ENCODE measurements around the gene BCAT1. TPM values are rescaled to one million over a fixed set of nuclear protein-coding genes. Genes with fewer than 3 reads are reported as not detected.
"Not testable (repeated sequence)": the region's sequence is repeated elsewhere in the genome, so short reads cannot be mapped to it uniquely, and the experiment has no call there.

The BCAT1 gene
- total RNA-seq, 2 donors from 2014 or later: 45.0 to 141 TPM

DNA sequence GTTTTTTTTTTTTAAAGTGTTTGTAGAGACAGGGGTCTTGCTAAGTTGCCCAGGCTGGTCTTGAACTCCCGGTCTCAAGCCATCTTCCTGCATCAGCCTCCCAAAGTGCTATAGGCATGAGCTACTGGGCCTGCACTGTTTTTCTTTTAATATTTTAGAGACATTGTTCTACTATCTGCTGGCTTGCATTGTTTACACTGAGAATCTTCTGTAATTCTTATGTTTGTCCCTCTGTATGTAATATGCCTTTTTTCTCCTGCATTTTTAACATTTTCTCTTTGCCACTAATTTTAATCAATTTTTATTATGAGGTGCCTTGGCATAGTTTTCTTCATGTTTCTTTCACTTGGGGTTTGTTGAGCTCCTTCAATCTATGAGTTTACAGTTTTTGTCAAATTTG lies 15.4 kb upstream of the BCAT1 start:
- H3K4me3 ChIP-seq (ENCODE audit: low read length): peak overlapping the region; percentile 63
- 0% methylated on average over 1 of the region's 1 CpG; no CpG with 5 or more reads in 1 of the 2 experiments for WGBS, 2 experiments (ENCODE audit: insufficient coverage in 1 of 2, insufficient read length in 1 of 2)
- peaks cover 55% of the 10 kb centered on the region for H3K9me3 ChIP-seq (ENCODE audit: control insufficient read depth, low read length)
- H3K9ac ChIP-seq (ENCODE audit: extremely low read depth, low read length, poor library complexity, severe bottlenecking): peak overlapping the region; percentile 54
- H3K4me1 ChIP-seq (ENCODE audit: control insufficient read depth, insufficient read depth, low read length): peaks cover 3% of the 10 kb centered on the region
- peaks cover 26% of the 10 kb centered on the region for H3K4me1 Mint-ChIP-seq
- TF ChIP-seq, protein P1, sequence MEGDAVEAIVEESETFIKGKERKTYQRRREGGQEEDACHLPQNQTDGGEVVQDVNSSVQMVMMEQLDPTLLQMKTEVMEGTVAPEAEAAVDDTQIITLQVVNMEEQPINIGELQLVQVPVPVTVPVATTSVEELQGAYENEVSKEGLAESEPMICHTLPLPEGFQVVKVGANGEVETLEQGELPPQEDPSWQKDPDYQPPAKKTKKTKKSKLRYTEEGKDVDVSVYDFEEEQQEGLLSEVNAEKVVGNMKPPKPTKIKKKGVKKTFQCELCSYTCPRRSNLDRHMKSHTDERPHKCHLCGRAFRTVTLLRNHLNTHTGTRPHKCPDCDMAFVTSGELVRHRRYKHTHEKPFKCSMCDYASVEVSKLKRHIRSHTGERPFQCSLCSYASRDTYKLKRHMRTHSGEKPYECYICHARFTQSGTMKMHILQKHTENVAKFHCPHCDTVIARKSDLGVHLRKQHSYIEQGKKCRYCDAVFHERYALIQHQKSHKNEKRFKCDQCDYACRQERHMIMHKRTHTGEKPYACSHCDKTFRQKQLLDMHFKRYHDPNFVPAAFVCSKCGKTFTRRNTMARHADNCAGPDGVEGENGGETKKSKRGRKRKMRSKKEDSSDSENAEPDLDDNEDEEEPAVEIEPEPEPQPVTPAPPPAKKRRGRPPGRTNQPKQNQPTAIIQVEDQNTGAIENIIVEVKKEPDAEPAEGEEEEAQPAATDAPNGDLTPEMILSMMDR (conservative IDR thresholded peaks at IDR 0.05): no peak
- peaks cover 25% of the 10 kb centered on the region for H3K36me3 Mint-ChIP-seq (ENCODE audit: low read depth)
- no peaks in the 10 kb centered on the region for H3K36me3 ChIP-seq (ENCODE audit: control insufficient read depth, insufficient read depth, low read length)
- peak overlapping the region; percentile 92 for H3K27ac Mint-ChIP-seq
- no peaks in the 10 kb centered on the region for H3K27me3 ChIP-seq (ENCODE audit: control insufficient read depth, insufficient read depth, low read length, poor library complexity, severe bottlenecking)
- H3K4me3 Mint-ChIP-seq: no peak overlapping the region
- peaks cover 48% of the 10 kb centered on the region for H3K9me3 Mint-ChIP-seq
- no peaks in the 10 kb centered on the region for H3K27me3 Mint-ChIP-seq (ENCODE audit: insufficient read depth)
- H3K27ac ChIP-seq (ENCODE audit: low read depth, low read length): no peak overlapping the region
- no peak for DNase-seq

DNA sequence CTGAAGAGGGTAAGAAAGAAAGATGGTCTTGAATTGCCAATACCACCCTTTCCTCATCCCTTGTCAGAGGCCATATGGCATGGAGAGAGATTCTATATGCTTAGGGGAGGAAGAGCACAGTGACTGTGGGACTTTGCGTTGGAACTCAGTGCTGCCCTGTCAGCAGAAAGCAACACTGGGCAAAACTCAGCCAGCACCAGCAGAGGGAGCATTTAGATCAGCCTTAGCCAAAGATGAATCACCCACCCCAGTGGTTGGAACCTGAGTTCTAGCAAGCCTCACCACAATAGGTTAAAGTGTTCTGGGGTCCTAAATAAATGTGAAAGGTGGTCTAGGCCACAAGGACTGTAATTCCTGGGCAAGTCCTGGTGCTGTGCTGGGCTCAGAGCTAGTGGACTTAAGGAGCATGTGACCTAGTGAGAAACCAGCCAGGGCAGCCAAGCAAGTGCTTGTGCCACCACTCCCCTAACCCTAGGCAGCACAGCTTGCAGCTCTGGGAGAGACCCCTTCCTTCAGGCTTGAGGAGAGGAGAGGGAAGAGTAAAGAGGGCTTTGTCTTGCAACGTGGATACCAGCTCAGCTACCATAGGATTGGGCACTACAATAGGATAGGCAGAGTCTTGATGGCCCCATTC lies 11.4 kb upstream of the BCAT1 start:
- no peak overlapping the region for H3K27ac ChIP-seq (ENCODE audit: low read depth, low read length)
- peaks cover 17% of the 10 kb centered on the region for H3K9me3 ChIP-seq (ENCODE audit: control insufficient read depth, low read length)
- 13 to 60% methylated on average over 1 to 2 of the region's 2 CpGs for WGBS, 2 experiments (ENCODE audit: insufficient coverage in 1 of 2, insufficient read length in 1 of 2)
- TF ChIP-seq, protein P1 (conservative IDR thresholded peaks at IDR 0.05): peak; percentile 99
- no peak overlapping the region for H3K9ac ChIP-seq (ENCODE audit: extremely low read depth, low read length, poor library complexity, severe bottlenecking)
- Mint-ChIP-seq H3K27me3 (ENCODE audit: insufficient read depth) (peaks cover 3% of the 10 kb centered on the region), H3K9me3 (peaks cover 24% of the 10 kb centered on the region), H3K4me1 (peaks cover 29% of the 10 kb centered on the region), H3K4me3 (no peak overlapping the region), H3K36me3 (ENCODE audit: low read depth) (peaks cover 14% of the 10 kb centered on the region), H3K27ac (peak overlapping the region; percentile 64)
- peaks cover 3% of the 10 kb centered on the region for H3K4me1 ChIP-seq (ENCODE audit: control insufficient read depth, insufficient read depth, low read length)
- H3K27me3 ChIP-seq (ENCODE audit: control insufficient read depth, insufficient read depth, low read length, poor library complexity, severe bottlenecking): no peaks in the 10 kb centered on the region
- DNase-seq: peak; percentile 93
- H3K36me3 ChIP-seq (ENCODE audit: control insufficient read depth, insufficient read depth, low read length): no peaks in the 10 kb centered on the region
- no peak overlapping the region for H3K4me3 ChIP-seq (ENCODE audit: low read length)

DNA sequence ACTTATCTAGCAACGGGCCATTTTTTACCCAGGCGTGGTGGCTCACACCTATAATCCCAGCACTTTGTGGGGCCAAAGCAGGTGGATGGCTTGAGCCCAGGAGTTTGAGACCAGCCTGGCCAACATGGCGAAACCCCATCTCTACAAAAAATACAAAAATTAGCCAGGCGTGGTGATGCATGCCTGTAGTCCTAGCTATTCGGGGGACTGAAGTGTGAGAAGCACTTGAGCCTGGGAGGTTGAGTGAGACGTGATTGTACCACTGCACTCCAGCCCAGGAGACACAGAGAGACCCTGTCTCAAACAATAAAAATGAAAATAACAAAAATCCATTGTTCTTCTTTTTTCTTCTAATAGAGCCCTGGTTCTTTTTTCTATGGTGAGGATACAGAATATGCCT lies 7.5 kb upstream of the BCAT1 start:
- 88 to 93% methylated on average over 5 to 6 of the region's 6 CpGs for WGBS, 2 experiments (ENCODE audit: insufficient coverage in 1 of 2, insufficient read length in 1 of 2)
- not testable (repeated sequence) for H3K27me3 Mint-ChIP-seq (ENCODE audit: insufficient read depth); H3K4me3 Mint-ChIP-seq; H3K27ac Mint-ChIP-seq; H3K9me3 ChIP-seq (ENCODE audit: control insufficient read depth, low read length); DNase-seq; H3K4me3 ChIP-seq (ENCODE audit: low read length); H3K36me3 Mint-ChIP-seq (ENCODE audit: low read depth); H3K9ac ChIP-seq (ENCODE audit: extremely low read depth, low read length, poor library complexity, severe bottlenecking); H3K36me3 ChIP-seq (ENCODE audit: control insufficient read depth, insufficient read depth, low read length); H3K27ac ChIP-seq (ENCODE audit: low read depth, low read length); H3K4me1 ChIP-seq (ENCODE audit: control insufficient read depth, insufficient read depth, low read length); H3K27me3 ChIP-seq (ENCODE audit: control insufficient read depth, insufficient read depth, low read length, poor library complexity, severe bottlenecking); H3K9me3 Mint-ChIP-seq
- H3K4me1 Mint-ChIP-seq: peaks cover 23% of the 10 kb centered on the region

Measured in endodermal cell (in vitro differentiated cells).